Stomach (tissue), 9 donors: ENCODE data around the gene DXO. TPM values are rescaled to one million over a fixed set of nuclear protein-coding genes. Genes with fewer than 3 reads are reported as not detected.
"Not testable (repeated sequence)": the region's sequence is repeated elsewhere in the genome, so short reads cannot be mapped to it uniquely, and the experiment has no call there.

Experiments
- DNase-seq, 2 donors: peaks; one replicate each; pipeline versions ENCODE4 v3.0.0 to v3.0.0-alpha.2; 2013 to 2019
- H3K27ac ChIP-seq, 5 donors: fragments of 200-600 bp in 4 of 5; sonication (generic) in 4 of 5; one replicate each; pipeline ENCODE4 v1.5.1; 2013 to 2019; ENCODE audit warnings: mild to moderate bottlenecking in 1 of 5, moderate library complexity in 1 of 5
- H3K27me3 ChIP-seq, 3 donors: fragments of 200-600 bp; sonication (generic); one replicate each; pipeline ENCODE4 v1.5.1; 2017 to 2019; ENCODE audit warnings: mixed run types in 1 of 3
- H3K36me3 ChIP-seq, 4 donors: fragments of 200-600 bp; sonication (generic); 1 replicate in 3 of 4; 2 replicates in 1 of 4; pipeline ENCODE4 v1.5.1; 2016 to 2019
- H3K4me1 ChIP-seq, 4 donors: fragments of 200-600 bp; sonication (generic); one replicate each; pipeline ENCODE4 v1.5.1; 2016 to 2019
- H3K4me3 ChIP-seq, 4 donors: fragments of 200-600 bp; sonication (generic) in 3 of 4; one replicate each; pipeline ENCODE4 v1.5.1; 2016 to 2019; ENCODE audit warnings: mild to moderate bottlenecking in 1 of 4
- H3K9me3 ChIP-seq, 4 donors: fragments of 200-600 bp; sonication (generic); one replicate each; pipeline ENCODE4 v1.5.1; 2016 to 2019
- EP300 ChIP-seq: sonication (generic); formaldehyde crosslinking; IDR thresholded peaks from one replicate; pipeline ENCODE4 v1.6.1; 2017; ENCODE audit warnings: antibody characterized with exemption
- POLR2A ChIP-seq, 4 donors: fragments of 450-650 bp; IDR thresholded peaks; one replicate each; pipeline ENCODE4 v1.6.1; 2016; ENCODE audit warnings: antibody characterized with exemption in 4 of 4, control low read depth in 2 of 4, mild to moderate bottlenecking in 1 of 4, moderate library complexity in 1 of 4
- POLR2AphosphoS5 ChIP-seq, 3 donors: sonication (generic); formaldehyde crosslinking; IDR thresholded peaks; one replicate each; pipeline ENCODE4 v1.6.1; 2016; ENCODE audit warnings: antibody characterized with exemption in 3 of 3
- WGBS, 5 donors: extraction: QIAGEN DNeasy Blood & Tissue Kit in 3 of 5; methylation state at CpG; one replicate each; pipeline versions ENCODE4 v1.1.5 to v1.1.7; 2013 to 2018; 5-methylcytosine and 5-hydroxymethylcytosine counted together
- intact Hi-C: fragments of 100-400 bp; cut with DNase I; formaldehyde crosslinking; loops from one replicate; pipeline ENCODE4 v1.15.1; 2023; ENCODE audit warnings: low total_unique reads
- polyA plus RNA-seq, 3 donors: library from polyadenylated mRNA; stranded (reverse); fragments of 200-250 nt; gene quantifications; one replicate each; pipeline ENCODE4 v1.2.3, GENCODE V29; 2013
- total RNA-seq, 5 donors: library from RNA; depleted of rRNA; stranded (reverse); fragments of >200 nt; gene quantifications; one replicate each; pipeline versions ENCODE4 v1.1.0 to v1.2.3, GENCODE V29; 2014 to 2016
- TF ChIP-seq, protein P1 (sequence below), 7 experiments: fragments of 450-650 bp in 4 of 7; fragments of 200-600 bp in 3 of 7; sonication (generic) in 3 of 7; IDR thresholded peaks; one replicate each; pipeline ENCODE4 v1.5.1; 2016 to 2019; ENCODE audit warnings: antibody characterized with exemption in 7 of 7, control low read depth in 2 of 7, mild to moderate bottlenecking in 1 of 7
- donor health status: healthy with polysubstance abuse.
- donor health status: Bipolar disorder and iron deficiency.
- donor health status: healthy.

Gene DXO
- total and polyA plus RNA-seq, 8 donors = 4.1 to 65.8 (median 19.0) TPM

DNA sequence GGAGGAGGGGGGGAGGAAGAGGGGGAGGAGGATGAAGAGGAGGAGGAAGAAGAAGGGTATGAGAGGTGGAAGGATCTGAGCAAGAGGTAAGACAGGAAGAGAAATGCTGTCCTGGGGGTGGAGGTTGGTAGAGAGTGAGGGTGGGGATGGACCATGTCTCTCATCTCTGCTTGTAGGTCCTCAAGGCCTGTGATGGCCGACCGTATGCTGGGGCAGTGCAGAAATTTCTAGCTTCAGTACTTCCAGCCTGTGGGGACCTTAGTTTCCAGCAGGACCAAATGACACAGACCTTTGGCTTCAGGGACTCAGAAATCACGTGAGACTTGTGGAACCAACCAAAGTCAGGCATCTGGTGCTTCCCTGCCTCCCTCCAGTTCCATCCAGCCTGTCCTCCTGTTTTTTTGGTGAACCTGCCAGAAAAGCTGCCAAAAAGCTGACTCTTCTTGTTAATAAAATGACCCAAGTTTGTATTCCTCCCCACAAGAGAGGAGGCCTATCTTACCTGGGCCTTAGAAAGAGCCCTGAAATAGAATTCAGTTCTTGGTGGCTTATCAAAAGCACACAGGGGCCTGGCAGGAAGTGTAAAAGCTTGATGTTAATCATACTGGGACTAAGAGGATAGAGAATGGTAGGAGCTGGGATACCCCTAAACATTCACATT lies 7.4 kb upstream of the DXO start:
- Histone ChIP-seq H3K9me3 (no peaks in the 10 kb centered on the region), H3K36me3 (peaks cover 0 to 25% (median 21%) of the 10 kb centered on the region in 4 donors), H3K27ac (no peak overlapping the region), H3K4me3 (no peak overlapping the region), H3K27me3 (no peaks in the 10 kb centered on the region), H3K4me1 (peaks cover 0 to 3% (median 0%) of the 10 kb centered on the region in 4 donors)
- 81 to 97% (median 89%) methylated on average over 3 of the region's 3 CpGs for WGBS, 5 donors
- DNase-seq = no peak
- TF ChIP-seq POLR2AphosphoS5 (IDR thresholded peaks at IDR 0.05) (no peak), POLR2A (IDR thresholded peaks at IDR 0.05) (no peak), EP300 (no peak)
- TF ChIP-seq, protein P1, sequence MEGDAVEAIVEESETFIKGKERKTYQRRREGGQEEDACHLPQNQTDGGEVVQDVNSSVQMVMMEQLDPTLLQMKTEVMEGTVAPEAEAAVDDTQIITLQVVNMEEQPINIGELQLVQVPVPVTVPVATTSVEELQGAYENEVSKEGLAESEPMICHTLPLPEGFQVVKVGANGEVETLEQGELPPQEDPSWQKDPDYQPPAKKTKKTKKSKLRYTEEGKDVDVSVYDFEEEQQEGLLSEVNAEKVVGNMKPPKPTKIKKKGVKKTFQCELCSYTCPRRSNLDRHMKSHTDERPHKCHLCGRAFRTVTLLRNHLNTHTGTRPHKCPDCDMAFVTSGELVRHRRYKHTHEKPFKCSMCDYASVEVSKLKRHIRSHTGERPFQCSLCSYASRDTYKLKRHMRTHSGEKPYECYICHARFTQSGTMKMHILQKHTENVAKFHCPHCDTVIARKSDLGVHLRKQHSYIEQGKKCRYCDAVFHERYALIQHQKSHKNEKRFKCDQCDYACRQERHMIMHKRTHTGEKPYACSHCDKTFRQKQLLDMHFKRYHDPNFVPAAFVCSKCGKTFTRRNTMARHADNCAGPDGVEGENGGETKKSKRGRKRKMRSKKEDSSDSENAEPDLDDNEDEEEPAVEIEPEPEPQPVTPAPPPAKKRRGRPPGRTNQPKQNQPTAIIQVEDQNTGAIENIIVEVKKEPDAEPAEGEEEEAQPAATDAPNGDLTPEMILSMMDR (IDR thresholded peaks at IDR 0.05) = no peak
- intact Hi-C loops = no loop called here

DNA sequence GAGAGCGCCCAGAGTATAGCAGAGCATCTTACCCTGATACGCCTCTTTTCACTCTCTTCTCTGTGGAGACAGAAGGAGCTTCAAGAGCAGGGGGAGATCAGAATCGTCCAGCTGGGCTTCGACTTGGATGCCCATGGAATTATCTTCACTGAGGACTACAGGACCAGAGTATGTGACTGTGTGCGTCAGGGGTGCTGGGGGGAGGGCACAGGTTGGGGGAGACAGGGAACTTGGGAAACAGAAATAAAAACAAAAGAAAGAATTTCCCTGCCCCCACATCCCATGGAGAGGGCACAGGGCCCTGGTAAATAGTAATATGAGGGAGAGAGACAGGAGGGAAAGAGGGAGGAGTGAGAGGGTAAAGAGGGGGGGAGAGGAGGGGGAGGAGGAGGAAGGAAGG lies 6.9 kb upstream of the DXO start:
- peaks cover 0 to 28% (median 22%) of the 10 kb centered on the region in 4 donors for H3K36me3 ChIP-seq
- no peaks in the 10 kb centered on the region for H3K9me3 ChIP-seq
- peaks cover 0 to 9% (median under 1%) of the 10 kb centered on the region in 4 donors for H3K4me1 ChIP-seq
- WGBS, 5 donors = 84 to 98% (median 93%) methylated on average over 5 of the region's 5 CpGs
- no peak for DNase-seq
- no peak overlapping the region for H3K4me3 ChIP-seq
- no peak overlapping the region for H3K27ac ChIP-seq
- intact Hi-C loops = no loop called here
- no peak for TF ChIP-seq POLR2A (IDR thresholded peaks at IDR 0.05)
- TF ChIP-seq, protein P1 (IDR thresholded peaks at IDR 0.05) = no peak
- TF ChIP-seq EP300 = no peak
- H3K27me3 ChIP-seq = no peaks in the 10 kb centered on the region

DNA sequence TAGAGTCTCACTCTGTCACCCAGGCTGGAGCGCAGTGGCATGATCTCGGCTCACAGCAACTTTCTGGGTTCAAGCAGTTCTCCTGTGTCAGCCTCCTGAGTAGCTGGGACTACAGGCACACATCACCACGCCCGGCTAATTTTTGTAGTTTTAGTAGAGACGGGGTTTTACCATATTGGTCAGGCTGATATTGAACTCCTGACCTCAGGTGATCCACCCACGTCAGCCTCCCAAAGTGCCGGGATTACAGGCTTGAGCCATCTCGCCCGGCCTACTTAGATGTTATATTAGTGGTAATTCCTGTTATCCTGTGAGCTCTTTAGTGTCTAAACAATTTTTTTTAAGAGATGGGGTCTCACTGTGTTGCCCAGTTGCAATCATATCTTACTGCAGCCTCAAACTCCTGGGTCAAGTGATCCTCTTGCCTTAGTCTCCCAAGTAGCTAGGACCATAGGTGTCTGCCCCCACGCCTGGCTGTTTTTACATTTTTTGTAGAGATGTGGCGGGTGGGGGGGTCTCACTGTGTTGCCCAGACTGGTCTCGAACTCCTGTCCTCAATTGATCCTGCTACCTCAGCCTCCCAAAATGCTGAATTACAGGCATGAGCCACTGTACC lies 6.0 kb upstream of the DXO start:
- no peak overlapping the region for H3K4me3 ChIP-seq
- no peaks in the 10 kb centered on the region for H3K9me3 ChIP-seq
- H3K27ac ChIP-seq = no peak overlapping the region
- H3K27me3 ChIP-seq = no peaks in the 10 kb centered on the region
- H3K4me1 ChIP-seq = peaks cover 7 to 16% (median 9%) of the 10 kb centered on the region in 4 donors
- intact Hi-C loops = no loop called here
- WGBS, 5 donors = 94 to 97% (median 94%) methylated on average over 12 of the region's 12 CpGs
- H3K36me3 ChIP-seq = peaks cover 0 to 28% (median 22%) of the 10 kb centered on the region in 4 donors
- TF ChIP-seq EP300 = no peak
- no peak for TF ChIP-seq POLR2AphosphoS5 (IDR thresholded peaks at IDR 0.05)
- TF ChIP-seq POLR2A (IDR thresholded peaks at IDR 0.05) = no peak
- TF ChIP-seq, protein P1 (IDR thresholded peaks at IDR 0.05) = no peak
- no peak for DNase-seq

DNA sequence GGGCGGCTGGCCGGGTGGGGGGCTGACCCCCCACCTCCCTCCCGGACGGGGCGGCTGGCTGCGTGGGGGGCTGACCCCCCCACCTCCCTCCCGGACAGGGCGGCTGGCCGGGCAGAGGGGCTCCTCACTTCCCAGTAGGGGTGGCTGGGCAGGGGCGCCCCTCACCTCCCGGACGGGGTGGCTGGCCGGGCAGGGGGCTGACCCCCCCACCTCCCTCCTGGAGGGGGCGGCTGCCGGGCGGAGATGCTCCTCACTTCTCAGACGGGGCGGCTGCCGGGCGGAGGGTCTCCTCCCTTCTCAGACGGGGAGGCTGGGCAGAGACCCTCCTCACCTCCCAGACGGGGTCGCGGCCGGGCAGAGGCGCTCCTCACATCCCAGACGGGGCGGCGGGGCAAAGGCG lies 4.1 kb upstream of the DXO start:
- H3K27me3 ChIP-seq, H3K27ac ChIP-seq, DNase-seq, H3K9me3 ChIP-seq, H3K4me3 ChIP-seq, intact Hi-C loops: not testable (repeated sequence)
- 94 to 98% (median 97%) methylated on average over 11 to 30 of the region's 30 CpGs for WGBS, 5 donors
- Histone ChIP-seq H3K4me1 (peaks cover 15 to 27% (median 18%) of the 10 kb centered on the region in 4 donors), H3K36me3 (peaks cover 0 to 28% (median 22%) of the 10 kb centered on the region in 4 donors)
